ENCODE data around the gene CHIC1. TPM values are rescaled to one million over a fixed set of nuclear protein-coding genes. Genes with fewer than 3 reads are reported as not detected.
"Not testable (repeated sequence)": the region's sequence is repeated elsewhere in the genome, so short reads cannot be mapped to it uniquely, and the experiment has no call there.

The CHIC1 gene
- total RNA-seq: 1 to 10 TPM; 3.0 to 8.3 TPM

DNA sequence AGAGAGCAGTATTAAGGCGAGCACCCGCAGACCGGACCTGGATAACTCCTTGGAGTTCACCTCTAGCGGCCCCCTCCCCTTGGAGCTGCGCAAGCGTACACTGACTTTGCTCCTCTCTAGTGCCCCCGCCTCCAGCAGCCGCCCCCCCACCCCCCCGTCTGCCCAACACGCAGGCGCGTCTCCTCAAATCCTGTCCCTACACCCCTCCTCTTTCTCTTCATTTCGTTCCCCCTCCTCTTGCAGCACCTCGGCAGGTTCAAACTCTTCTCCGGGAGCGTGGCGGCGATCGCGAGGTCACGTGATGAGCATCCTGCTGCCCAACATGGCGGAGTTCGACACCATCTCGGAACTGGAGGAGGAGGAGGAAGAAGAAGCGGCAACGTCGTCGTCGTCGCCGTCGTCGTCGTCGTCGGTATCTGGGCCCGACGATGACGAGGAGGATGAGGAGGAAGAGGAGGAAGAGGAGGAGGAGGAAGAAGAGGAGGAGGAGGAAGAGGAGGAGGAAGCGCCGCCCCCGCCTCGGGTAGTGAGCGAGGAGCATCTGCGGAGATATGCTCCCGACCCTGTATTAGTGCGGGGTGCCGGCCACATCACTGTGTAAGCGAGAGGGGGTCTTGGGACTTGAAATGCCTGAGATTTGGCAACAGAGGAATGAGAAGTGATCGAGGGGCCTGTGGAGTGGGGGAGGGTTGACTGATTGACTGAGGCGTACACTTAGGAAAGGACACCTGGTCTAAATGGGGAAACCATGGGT, at the start of gene CHIC1:
TSS of gene CHIC1 (plus strand) at position 214 of the 754 bp plus-strand sequence. CDS start at position 302, 88 bp downstream.
- intact Hi-C loops (cut with DNase I): no loop called here
- ATAC-seq (peak; percentile 85), DNase-seq (peak; percentile 56 to 72 (median 61))
- WGBS, 2 donors: 0% methylated on average over 34 to 37 of the region's 51 CpGs
- H3K4me1 ChIP-seq: peaks cover 10% of the 10 kb centered on the region
- no peaks in the 10 kb centered on the region for H3K27me3 ChIP-seq
- peak within 1 kb of the TSS; percentile 19 to 62 for H3K4me3 ChIP-seq
- no peaks in the 10 kb centered on the region for H3K9me3 ChIP-seq
- TF ChIP-seq, protein P1, sequence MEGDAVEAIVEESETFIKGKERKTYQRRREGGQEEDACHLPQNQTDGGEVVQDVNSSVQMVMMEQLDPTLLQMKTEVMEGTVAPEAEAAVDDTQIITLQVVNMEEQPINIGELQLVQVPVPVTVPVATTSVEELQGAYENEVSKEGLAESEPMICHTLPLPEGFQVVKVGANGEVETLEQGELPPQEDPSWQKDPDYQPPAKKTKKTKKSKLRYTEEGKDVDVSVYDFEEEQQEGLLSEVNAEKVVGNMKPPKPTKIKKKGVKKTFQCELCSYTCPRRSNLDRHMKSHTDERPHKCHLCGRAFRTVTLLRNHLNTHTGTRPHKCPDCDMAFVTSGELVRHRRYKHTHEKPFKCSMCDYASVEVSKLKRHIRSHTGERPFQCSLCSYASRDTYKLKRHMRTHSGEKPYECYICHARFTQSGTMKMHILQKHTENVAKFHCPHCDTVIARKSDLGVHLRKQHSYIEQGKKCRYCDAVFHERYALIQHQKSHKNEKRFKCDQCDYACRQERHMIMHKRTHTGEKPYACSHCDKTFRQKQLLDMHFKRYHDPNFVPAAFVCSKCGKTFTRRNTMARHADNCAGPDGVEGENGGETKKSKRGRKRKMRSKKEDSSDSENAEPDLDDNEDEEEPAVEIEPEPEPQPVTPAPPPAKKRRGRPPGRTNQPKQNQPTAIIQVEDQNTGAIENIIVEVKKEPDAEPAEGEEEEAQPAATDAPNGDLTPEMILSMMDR (IDR thresholded peaks at IDR 0.05): no peak
- TF ChIP-seq POLR2A (IDR thresholded peaks at IDR 0.05): peak in 2 of 3 donors; percentile 32 to 54
- peak within 1 kb of the TSS; percentile 50 to 73 (median 66) for H3K27ac ChIP-seq
- no peaks in the 10 kb centered on the region for H3K36me3 ChIP-seq (replicated peaks in 1 of 2; ENCODE audit: insufficient read depth in 1 of 2, low read depth in 2 of 2)

DNA sequence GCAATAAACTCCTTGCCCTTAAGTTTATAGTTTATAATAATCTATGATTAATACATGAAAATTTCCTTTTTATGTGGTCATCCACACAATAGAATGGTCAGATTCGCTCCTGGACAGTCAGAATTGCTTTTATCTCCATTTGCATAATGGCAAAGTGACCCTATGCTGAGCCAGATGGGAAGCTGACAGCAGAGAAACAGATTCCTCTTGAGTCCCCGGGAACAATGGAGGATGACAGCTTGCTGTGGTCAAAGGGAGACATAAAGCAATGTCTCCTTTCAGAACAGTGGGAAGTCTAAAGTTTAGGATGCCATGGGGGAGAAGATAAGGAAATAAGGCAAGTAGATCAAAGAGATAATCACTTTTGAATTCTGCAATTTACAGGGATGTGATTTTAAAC, 40.2 kb upstream of the CHIC1 start:
- intact Hi-C loops (cut with DNase I); DNase-seq; H3K4me1 ChIP-seq; H3K27ac ChIP-seq; H3K27me3 ChIP-seq; H3K36me3 ChIP-seq (replicated peaks in 1 of 2; ENCODE audit: insufficient read depth in 1 of 2, low read depth in 2 of 2); ATAC-seq; H3K4me3 ChIP-seq; H3K9me3 ChIP-seq: not testable (repeated sequence)
- 42 to 59% methylated on average over 1 to 2 of the region's 2 CpGs for WGBS, 2 donors

DNA sequence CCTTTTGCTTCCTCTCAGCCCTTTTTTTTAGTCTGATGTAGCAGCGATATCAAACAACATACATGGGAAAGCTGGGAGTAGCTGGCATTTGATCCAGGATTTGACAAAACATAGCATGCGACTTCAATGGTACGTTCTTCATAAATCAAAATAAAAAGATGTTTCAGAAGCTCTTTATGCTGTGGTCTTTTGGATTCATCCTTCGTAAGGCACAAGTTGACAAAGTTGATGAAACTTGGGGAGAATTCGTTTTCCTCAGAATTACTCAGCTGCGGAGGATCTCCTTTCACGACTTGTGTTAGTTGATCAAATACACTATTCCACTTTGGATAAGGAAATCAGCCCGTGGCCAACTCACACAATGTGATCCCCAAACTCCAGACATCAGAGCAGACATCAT, 38.1 kb upstream of the CHIC1 start:
- intact Hi-C loops (cut with DNase I): no loop called here
- Histone ChIP-seq H3K36me3 (replicated peaks in 1 of 2; ENCODE audit: insufficient read depth in 1 of 2, low read depth in 2 of 2) (no peaks in the 10 kb centered on the region), H3K4me1 (no peaks in the 10 kb centered on the region), H3K27me3 (no peaks in the 10 kb centered on the region), H3K27ac (no peak overlapping the region), H3K4me3 (no peak overlapping the region), H3K9me3 (no peaks in the 10 kb centered on the region)
- DNase-seq (no peak), ATAC-seq (no peak)
- no peak for TF ChIP-seq POLR2A (IDR thresholded peaks at IDR 0.05)
- TF ChIP-seq, protein P1 (IDR thresholded peaks at IDR 0.05): no peak
- WGBS, 2 donors: 67 to 83% methylated on average over 7 to 8 of the region's 8 CpGs

DNA sequence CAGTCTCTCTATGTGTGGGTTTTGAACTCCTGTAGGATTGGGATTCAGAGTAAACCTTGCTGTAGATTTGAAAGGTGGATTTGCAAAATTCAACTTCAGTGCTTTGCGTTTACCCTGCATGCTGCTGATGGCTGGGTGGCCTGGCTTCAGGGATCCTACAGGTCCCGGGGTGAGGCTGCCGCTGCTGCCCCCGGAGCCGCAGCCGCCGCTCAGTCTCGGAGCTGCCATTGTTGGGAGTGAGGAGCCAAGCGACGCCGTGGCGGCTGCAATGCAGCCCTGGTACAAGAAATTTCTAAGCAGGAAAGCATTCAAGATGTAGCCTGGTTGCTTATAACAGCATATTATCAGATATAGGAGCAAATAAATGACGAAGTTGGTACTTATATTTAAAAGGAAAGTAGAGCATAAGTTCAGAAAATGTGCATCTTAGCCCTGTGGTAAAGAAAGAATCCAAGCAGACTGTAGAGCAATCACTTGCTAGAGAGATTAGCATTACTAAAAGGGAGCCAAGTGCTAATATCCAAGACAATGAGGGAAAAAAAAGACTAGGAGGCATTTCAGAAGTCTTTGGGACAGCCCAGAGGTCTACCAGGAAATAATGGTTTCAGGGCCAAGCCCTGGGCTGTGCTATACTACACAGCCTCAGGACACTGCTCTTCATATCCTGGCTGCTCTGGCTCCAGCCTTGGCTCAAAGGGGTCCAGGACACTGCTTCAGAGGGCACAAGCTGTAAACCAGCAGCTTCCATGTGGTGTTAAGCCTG, 36.9 kb upstream of the CHIC1 start:
- Histone ChIP-seq H3K4me1 (no peaks in the 10 kb centered on the region), H3K9me3 (no peaks in the 10 kb centered on the region), H3K27me3 (no peaks in the 10 kb centered on the region), H3K4me3 (no peak overlapping the region), H3K36me3 (replicated peaks in 1 of 2; ENCODE audit: insufficient read depth in 1 of 2, low read depth in 2 of 2) (no peaks in the 10 kb centered on the region), H3K27ac (no peak overlapping the region)
- intact Hi-C loops (cut with DNase I): no loop called here
- no peak for TF ChIP-seq POLR2A (IDR thresholded peaks at IDR 0.05)
- TF ChIP-seq, protein P1 (IDR thresholded peaks at IDR 0.05): no peak
- ATAC-seq: no peak
- 0 to 49% methylated on average over 1 to 11 of the region's 13 CpGs for WGBS, 2 donors
- no peak for DNase-seq

DNA sequence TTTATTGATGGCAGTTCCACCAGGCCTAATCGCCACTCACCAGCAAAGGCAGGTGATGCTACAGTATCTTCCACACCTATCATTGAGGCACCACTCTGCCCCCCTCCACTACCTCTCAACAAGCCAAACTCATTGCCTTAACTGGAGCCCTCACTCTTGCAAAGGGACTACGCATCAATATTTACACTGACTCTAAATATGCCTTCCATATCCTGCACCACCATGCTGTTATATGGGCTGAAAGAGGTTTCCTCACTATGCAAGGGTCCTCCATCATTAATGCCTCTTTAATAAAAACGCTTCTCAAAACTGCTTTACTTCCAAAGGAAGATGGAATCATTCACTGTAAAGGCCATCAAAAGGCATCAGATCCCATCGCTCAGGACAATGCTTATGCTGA, 31.3 kb upstream of the CHIC1 start:
- intact Hi-C loops (cut with DNase I); ATAC-seq; H3K4me3 ChIP-seq; DNase-seq; H3K27ac ChIP-seq; H3K4me1 ChIP-seq; H3K9me3 ChIP-seq; H3K27me3 ChIP-seq; H3K36me3 ChIP-seq (replicated peaks in 1 of 2; ENCODE audit: insufficient read depth in 1 of 2, low read depth in 2 of 2): not testable (repeated sequence)
- WGBS, 2 donors: 68 to 79% methylated on average over 3 to 4 of the region's 4 CpGs
